ENCODE data around the gene ZFYVE28.

- TF ChIP-seq CTCF (IDR thresholded peaks at IDR 0.05) (no peak), POLR2AphosphoS5 (IDR thresholded peaks at IDR 0.05) (no peak), POLR2A (IDR thresholded peaks at IDR 0.05) (no peak)
Measured at GRCh38 chr4:2274320-2275043, 144.0 kb downstream of the ZFYVE28 start.
